GM06990 (cell line): Measurements from ENCODE around the gene FANCE.

Source experiments
- DNase-seq: peaks from one replicate; pipeline ENCODE4 v3.0.0-alpha.2; 2011; ENCODE audit not compliant: insufficient read length; ENCODE audit errors: extremely low read depth
- H3K27me3 ChIP-seq: replicated peaks from 2 replicates; pipeline ENCODE4 v1.6.0; 2011; ENCODE audit warnings: low read length; ENCODE audit not compliant: control insufficient read depth, insufficient read depth
- H3K36me3 ChIP-seq: 2 replicates; pipeline ENCODE4 v1.5.1; 2011; ENCODE audit warnings: low read length; ENCODE audit not compliant: control insufficient read depth, insufficient read depth
- H3K4me3 ChIP-seq: replicated peaks from 2 replicates; pipeline ENCODE4 v1.5.1; 2011; ENCODE audit warnings: low read depth, mild to moderate bottlenecking, control low read depth, low read length
- CTCF ChIP-seq: IDR thresholded peaks from 2 replicates; pipeline ENCODE4 v1.5.1; 2011; ENCODE audit warnings: low read length, control low read depth, mild to moderate bottlenecking, inconsistent platforms; ENCODE audit not compliant: insufficient read depth, poor library complexity, severe bottlenecking

The FANCE gene

GRCh38 chr6:35471836-35472345, 19.8 kb downstream of the FANCE start:
- H3K27me3 ChIP-seq, result no peaks in the 10 kb centered on the region
- peaks cover 23% of the 10 kb centered on the region for H3K36me3 ChIP-seq

GRCh38 chr6:35473075-35473849, 21.1 kb downstream of the FANCE start:
- no peak for TF ChIP-seq CTCF
- DNase-seq, result peak; percentile 36
- H3K36me3 ChIP-seq, result peaks cover 23% of the 10 kb centered on the region

More at GRCh38 chr6:35471836-35472345, 19.8 kb downstream of the FANCE start:
- TF ChIP-seq CTCF, result no peak
- peak overlapping the region; percentile 7; the same call in 1 of the 2 replicates for H3K4me3 ChIP-seq
- DNase-seq, result no peak

GRCh38 chr6:35473850-35474130, 21.7 kb downstream of the FANCE start:
- DNase-seq, result no peak
- TF ChIP-seq CTCF, result no peak
- no peak overlapping the region for H3K4me3 ChIP-seq
- H3K27me3 ChIP-seq, result no peaks in the 10 kb centered on the region
- peaks cover 23% of the 10 kb centered on the region for H3K36me3 ChIP-seq

More at GRCh38 chr6:35473075-35473849, 21.1 kb downstream of the FANCE start:
- Histone ChIP-seq H3K27me3 (no peaks in the 10 kb centered on the region), H3K4me3 (no peak overlapping the region)

GRCh38 chr6:35474131-35474941, 22.2 kb downstream of the FANCE start:
- no peaks in the 10 kb centered on the region for H3K27me3 ChIP-seq
- no peak for TF ChIP-seq CTCF
- DNase-seq, result peak; percentile 50
- peaks cover 19% of the 10 kb centered on the region for H3K36me3 ChIP-seq
- no peak overlapping the region for H3K4me3 ChIP-seq

- Histone ChIP-seq H3K36me3 (peaks cover 14% of the 10 kb centered on the region), H3K27me3 (no peaks in the 10 kb centered on the region), H3K4me3 (no peak overlapping the region)
- peak; percentile 44 for DNase-seq
- no peak for TF ChIP-seq CTCF
Measured at GRCh38 chr6:35474942-35475570, 22.9 kb downstream of the FANCE start.
